Activated CD4-positive, alpha-beta T cell treated with anti-CD3 and anti-CD28 coated beads, Interleukin-2, amount 50 U/mL, for 1 hour (primary cell): ENCODE results near the gene CST4.
"Not testable (repeated sequence)": the region's sequence is repeated elsewhere in the genome, so short reads cannot be mapped to it uniquely, and the experiment has no call there.

Source experiments
- DNase-seq: peaks from one replicate; pipeline ENCODE4 v3.0.0-alpha.2; 2020

Gene CST4

GRCh38 chr20:23640018-23640601, 48.7 kb downstream of the CST4 start:
- DNase-seq, result no peak

- DNase-seq, result no peak
Measured at GRCh38 chr20:23639490-23639958, 49.3 kb downstream of the CST4 start.

- no peak for DNase-seq
Measured at GRCh38 chr20:23638309-23638708, 50.5 kb downstream of the CST4 start.

GRCh38 chr20:23637282-23638221, 51.3 kb downstream of the CST4 start, which contains the start of gene CST3:
Gene CST3, minus strand, starts transcription at chr20:23637955. Its CDS starts 93 bp downstream, at chr20:23637862.
- no peak for DNase-seq

GRCh38 chr20:23636908-23637281, 51.9 kb downstream of the CST4 start:
- no peak for DNase-seq

GRCh38 chr20:23636182-23636907, 52.5 kb downstream of the CST4 start:
- no peak for DNase-seq

GRCh38 chr20:23635768-23636090, 53.1 kb downstream of the CST4 start:
- not testable (repeated sequence) for DNase-seq
